CD1c-positive myeloid dendritic cell (primary cell): ENCODE data around the gene SYNPO2.
A peak's percentile ranks its signal among the peaks of the same experiment; 100 is the strongest.
"Not testable (repeated sequence)": the region's sequence is repeated elsewhere in the genome, so short reads cannot be mapped to it uniquely, and the experiment has no call there.

ENCODE experiments used
- DNase-seq: peaks from one replicate; pipeline ENCODE4 v3.0.0-alpha.2; 2016; ENCODE audit errors: extremely low spot score

SYNPO2 gene

DNA sequence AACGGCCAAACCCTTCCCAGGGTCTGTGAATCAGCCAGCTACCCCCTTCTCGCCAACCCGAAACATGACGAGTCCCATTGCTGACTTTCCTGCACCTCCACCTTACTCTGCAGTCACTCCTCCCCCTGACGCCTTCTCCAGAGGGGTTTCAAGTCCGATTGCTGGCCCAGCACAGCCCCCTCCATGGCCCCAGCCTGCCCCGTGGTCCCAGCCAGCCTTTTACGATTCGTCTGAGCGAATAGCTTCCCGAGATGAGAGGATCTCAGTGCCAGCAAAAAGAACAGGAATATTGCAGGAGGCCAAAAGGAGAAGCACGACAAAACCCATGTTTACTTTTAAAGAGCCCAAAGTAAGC is 141.9 kb downstream of the SYNPO2 start:
- no peak for DNase-seq

DNA sequence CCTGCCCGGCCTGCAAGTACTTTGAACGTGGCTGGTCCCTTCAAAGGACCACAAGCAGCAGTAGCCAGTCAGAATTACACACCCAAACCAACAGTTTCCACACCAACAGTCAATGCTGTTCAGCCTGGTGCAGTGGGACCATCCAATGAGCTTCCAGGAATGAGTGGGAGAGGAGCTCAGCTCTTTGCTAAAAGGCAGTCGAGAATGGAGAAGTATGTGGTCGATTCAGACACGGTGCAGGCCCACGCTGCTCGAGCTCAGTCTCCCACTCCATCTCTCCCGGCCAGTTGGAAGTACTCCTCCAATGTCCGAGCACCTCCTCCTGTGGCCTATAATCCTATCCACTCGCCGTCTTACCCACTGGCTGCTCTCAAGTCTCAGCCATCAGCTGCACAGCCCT is 142.6 kb downstream of the SYNPO2 start:
- DNase-seq = peak; percentile 81

DNA sequence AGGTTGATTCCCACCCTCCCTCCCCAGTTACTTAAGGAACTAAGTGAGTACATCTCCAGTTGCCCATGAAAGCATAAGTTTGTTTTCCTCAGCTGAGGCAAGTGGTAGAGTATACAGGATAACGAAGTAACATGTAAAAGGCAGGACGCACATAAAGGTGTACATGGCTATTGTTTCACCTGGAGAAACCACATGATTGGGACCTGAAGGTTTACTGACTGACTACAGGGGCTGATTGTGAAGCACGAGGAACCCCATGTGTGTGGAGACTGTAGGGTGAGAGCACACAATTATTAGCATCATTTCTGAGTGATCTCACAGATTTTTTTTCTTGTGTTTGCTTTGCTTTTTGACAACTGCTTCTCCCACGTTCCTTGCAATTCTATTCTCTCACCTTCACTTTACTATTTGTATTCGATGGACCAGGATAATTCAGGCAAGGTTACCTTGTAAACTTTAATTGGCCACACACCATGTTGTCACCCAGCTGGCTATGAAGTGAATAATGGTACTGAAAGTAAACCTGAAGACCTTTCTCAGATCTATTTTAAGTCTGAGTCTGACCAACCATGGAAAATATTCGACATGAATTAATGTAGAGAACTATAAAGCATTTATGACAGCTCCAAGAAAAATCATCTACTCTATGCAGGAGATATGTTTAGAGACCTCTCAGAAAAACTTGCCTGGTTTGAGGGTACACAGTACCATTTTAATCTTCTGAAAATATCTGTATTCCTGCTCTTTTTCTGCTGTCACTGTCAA is 144.4 kb downstream of the SYNPO2 start:
- DNase-seq = no peak

DNA sequence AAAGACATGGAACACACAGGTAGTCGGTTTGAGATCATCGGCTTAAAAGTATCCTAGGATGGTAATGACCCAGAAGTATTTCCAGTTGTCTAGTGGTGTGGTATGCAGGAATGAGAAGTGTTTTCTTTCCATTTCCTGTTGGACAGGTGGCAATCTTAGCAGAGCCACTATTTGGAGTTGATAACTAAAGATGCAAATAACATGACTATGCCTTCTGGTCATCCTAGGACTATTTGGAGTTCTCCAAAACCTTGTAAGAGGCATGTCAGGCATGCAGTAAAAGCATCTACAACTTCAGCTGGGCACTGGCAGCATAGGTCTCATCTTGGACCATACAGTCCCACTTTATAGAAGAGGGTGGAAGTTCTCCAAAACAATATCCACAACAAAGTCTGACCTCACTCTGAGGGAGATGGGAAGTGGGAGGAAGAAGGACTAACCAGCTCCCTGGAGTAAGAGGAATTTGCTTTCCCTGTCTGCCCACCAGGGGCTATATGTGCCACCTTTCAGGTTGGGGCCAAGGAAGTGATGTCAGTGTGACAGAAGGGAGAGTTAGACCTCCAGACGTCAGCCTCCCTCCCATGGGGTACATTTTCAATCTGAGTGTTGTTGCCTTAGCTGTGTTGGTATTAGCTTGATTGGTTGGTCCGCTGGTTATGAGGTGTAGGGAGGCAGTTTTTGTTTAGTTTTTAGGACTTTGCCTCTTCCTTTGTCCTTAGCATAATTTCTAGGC is 145.8 kb downstream of the SYNPO2 start:
- DNase-seq = no peak

DNA sequence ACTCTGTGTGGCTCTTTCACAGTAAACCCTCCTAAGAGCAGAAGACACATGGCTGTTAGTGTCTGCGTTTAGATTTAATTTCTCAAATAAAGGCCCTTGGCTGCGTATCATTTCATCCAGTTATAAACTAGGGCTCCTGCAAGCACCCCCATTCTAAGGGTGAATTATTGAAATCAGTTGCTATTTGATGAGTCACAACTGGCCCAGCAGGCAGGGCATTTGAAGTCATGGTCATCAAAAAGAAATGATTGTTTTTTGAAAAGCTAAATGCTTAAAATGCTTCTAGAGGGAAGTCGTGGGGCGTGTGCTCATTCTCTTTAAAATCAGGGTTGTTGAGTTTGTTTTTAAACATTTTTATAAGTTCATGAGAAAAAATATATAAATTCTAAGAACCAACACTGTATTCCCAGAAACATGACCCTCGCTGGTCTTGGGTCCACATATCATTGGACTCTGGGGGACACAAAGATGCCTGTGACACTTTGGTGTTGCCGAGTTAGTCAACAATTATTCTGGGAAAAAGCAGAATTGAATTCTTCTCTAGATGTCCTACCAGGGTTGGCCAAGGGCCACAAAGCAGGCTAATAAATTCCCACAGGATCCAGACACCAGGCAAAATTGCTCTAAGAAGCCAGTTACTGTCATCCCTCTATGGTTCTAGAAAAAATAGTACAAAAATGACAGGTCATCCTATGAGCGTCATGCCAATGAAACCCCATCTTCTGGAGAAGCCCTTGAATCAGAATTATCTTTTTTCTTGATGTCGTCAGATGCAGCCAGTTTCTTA is 147.5 kb downstream of the SYNPO2 start:
- DNase-seq = no peak

DNA sequence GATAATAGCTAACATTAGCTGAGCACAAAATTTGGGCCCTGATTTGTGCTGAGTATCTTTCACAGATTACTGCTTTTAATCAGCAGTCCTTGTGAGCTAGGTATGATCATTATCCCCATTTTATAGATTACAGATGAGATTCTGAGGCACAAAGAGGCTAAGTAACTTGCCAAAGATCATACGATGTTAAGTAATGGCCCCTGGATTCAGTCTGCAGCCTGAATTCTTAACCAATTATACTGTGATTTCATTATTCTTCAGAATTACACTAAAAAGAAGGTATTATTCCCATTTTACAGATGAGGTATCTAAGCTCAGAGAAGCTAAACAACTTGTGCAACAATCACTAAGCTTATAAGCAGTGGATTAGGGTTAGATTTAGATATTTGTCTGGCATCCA is 149.1 kb downstream of the SYNPO2 start:
- no peak for DNase-seq

DNA sequence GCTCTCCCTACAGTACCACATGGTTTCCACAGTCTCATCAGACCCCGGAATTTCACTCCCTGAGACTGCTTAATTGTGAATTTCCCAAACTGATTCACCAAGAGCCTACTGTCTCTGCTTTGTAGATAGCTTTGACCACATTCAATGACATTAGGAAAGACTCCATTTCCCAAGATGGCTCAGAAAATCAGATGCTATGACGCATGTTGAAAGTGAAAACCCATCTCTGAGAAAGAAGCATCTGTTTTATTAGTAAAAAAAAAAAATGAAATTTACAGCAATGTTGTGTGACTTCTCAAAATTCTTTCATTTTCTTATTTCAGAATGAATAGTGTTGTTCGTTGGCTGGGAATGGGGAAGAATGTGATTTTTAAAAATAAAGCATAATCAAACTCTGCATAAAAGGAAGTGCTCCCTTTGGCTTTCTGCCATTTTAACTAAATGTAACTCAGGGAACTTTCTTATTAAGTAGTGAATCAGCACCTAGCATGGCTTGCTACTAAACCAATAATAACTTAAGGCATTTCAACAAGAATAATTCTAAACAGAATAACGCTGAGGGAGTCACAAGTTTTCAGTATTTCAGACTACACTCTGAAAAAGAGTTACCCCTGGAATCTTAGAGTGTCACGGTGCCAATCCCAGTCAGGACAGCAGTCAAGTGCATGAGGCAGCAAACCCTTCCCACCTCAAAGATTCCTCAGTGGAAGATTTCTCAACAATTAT is 149.6 kb downstream of the SYNPO2 start:
- DNase-seq = peak; percentile 83

DNA sequence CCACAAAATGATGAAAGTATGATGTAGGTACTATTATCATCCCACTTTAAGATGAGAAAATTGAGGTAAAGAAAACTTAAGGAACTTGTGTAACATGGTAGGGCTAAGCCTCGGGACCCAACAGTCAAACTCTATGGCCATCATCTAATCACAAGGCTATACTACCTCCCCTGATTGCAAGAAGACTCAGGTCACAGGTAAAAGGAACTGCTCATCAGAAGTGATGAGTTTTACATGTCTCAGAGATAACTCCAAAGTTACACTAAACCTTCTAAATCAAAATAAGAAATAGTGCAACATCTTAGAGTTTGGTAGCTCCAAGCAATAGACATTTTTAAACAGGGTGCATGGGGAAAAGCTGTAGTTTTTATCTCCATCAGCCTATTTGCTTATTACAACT is 150.5 kb downstream of the SYNPO2 start:
- no peak for DNase-seq

DNA sequence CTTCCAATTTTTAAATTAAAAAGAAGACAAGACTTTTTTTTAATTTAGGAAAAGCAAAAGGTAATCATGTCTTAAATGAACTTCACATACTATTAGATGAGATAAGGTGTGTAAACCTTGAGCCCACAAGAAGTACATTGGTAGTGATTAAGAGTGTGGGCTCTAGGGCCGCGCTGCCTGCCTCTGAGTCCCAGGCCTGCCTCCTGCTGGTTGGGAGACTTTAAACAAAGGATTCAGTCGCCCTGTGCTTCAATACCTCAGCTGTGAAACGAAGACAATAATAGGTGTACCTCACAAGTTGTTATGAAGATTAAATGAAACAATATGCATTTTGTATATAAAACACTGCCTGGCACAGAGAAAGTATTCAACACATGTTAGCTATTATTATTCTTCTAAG is 151.1 kb downstream of the SYNPO2 start:
- DNase-seq = no peak

DNA sequence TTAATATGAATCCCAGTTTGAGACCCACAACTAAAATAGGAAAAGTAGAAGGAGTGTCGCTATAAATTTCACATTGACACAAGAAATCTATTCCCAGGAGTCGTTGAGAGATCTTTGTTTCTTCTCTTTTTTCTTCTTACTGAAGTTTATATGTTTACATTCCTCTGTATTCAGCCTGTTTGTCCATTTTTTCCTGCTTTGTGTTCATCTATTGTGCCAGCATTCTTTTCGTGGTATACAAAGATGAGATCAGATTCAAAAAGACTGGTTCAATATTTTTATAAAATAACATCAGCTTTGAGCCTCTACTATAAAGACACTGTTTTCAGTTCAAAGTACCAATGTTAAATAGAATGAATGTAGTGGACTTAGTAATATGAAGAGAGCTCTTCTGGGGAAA is 151.6 kb downstream of the SYNPO2 start:
- DNase-seq = no peak

DNA sequence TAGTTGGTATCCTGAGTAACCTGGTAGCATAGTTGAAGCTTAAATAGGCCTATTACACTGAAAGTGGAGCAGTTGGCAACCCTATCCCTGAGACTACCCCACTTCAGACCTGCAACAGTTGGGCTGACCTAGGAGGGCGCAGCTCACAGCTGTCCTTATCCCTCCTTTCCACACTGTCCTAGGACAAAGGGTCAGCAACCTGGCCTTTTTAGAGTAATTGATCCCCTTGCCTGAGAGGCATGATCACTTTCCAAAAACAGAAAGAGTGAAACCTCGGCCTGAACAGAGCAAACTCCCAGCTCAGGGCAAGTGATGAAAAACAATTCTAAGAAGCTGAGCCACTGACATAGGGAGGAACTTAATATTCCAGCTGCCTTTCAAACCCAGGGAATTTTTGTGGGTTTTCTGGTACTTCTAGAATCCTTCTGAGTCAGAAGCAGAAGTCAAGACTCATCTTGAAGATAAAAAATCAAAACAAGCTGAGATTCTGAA is 152.1 kb downstream of the SYNPO2 start:
- peak; percentile 66 for DNase-seq

DNA sequence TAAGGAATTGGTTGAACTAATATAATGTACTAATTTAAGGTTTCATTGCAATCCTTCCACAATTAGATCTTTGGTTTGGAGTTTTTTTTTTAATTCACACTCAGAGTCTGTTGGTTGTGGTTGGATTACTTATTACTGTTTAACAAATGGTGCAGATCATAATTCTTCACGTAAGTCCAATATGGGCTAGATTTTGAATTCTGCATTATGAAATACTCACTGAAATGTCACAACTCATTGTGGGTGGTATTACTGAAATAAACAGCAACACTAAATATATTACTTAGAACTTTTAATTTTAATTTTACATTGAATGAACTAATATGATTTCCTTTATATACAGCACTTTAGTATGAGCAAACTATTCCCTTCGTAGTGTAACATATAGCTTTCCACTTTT is 152.7 kb downstream of the SYNPO2 start:
- no peak for DNase-seq

DNA sequence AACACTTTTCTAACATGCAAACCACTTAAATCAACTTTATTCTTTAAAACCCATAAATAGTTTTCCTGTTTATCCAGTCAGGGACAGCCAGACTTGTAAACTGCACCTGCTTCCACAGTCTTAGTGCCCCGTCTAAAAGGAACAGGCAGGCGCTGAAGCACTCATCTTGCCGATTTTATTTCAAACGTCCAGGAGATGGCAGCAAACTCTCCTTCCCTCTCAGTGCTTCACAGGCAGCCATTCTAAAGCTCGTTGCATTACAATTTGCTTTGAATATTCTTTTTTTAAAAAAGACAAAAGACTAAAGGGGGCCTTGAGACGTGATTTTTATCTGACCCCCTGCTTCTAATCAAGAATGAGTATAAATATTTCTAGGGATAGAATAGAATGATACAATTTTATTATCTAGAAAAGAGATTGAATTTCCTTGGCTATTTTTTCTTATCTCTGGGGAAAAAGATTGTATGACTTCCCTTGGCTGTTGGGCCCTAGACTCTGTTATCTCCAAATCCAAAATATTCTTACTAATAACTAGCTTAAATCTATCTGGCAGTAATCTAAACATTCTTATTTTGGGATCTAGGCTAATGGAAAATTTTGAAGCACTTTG is 153.4 kb downstream of the SYNPO2 start:
- peak; percentile 79 for DNase-seq

DNA sequence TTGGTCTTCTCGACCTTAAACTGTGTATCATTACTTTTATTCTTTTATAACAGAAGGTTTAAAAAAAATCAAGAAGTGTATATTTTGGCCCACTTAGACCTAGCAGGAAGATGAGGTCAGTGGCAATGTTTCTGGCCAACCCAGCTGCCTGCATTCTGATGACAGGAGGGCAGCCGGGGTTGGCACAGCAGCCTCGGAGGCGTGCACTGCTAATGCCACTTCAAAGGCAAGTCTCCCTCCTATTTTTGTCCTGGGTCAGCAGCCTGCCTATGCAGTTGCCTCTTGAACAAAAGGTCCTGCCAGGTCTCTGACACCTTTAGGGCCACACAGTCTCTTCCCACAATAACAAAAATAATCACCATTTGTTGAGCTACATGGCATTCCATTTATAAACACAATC is 157.6 kb downstream of the SYNPO2 start:
- no peak for DNase-seq

DNA sequence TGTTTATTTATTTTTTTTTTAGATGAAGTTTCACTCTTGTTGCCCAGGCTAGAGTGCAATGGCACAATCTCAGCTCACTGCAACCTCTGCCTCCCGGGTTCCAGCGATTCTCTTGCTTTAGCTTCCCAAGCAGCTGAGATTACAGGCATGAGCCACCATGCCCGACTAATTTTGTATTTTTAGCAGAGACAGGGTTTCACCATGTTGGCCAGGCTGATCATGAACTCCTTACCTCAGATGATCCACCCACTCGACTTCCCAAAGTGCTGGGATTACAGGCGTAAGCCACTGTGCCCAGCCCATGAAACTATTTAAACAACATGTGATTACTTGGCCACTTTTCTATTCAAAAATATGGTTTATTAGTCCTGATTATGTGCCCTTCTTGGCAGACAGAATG is 158.4 kb downstream of the SYNPO2 start:
- DNase-seq = not testable (repeated sequence)

DNA sequence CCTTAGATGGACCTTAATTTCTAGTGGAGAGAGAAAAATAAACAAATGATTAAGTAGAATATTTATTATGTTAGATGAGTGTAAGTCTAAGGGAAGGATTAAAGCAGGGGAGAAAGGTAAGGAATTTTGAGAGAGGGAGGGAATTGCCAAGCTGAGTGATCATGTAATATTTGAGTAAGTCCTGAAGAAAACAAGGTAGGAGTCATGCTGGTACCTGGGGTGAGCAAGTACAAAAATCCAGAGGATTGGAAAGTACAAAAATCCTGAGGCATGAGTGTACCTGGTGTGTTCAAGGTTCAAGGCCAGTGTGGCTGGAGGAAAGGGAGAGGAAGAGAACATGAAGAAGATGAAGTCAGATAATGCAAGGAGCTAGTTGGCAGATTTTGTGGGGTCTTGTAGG is 159.8 kb downstream of the SYNPO2 start:
- no peak for DNase-seq

DNA sequence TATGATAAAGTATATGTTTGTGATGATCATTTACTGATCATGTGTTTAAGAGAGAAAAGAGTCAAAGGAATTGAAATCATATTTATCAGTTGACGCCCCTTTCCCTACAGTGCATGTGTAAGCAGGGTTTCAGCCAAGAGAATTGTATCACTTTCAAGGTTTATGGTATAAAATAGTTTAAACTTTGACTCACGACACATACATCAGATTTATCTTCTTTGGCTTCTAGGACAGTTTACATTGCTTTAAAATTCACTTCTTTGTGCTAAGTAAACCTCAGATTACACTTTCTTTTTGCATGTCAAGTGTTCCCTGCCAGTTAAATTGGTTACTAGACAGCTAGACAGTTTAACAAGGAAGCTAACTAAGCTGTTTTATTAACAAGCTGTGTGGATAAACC is 160.7 kb downstream of the SYNPO2 start:
- no peak for DNase-seq

DNA sequence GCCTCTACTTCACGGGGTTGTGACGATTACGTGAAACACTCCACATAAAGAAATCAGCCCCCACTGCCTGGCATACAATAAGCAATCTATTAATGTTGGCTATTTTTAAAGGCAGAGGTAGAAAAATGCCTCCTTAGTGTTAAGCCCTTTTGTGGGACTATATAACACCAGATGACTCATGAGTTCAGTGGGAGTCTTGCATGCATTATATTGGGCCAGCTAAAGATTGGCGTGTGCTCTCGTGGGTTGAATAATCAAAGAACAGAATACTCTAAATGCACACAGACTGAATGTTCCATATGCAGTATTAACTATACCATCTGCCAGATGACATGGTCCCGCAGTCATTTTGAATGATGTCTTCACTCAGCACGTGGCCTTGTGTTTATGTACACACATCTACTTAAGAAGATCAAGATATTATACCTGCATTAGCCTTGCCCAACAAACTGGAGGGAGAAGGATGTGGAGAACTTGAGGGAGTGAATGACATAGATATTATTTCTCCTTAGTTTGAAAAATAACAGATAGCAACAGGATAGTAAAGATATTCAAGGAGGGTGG is 162.0 kb downstream of the SYNPO2 start:
- DNase-seq = no peak

DNA sequence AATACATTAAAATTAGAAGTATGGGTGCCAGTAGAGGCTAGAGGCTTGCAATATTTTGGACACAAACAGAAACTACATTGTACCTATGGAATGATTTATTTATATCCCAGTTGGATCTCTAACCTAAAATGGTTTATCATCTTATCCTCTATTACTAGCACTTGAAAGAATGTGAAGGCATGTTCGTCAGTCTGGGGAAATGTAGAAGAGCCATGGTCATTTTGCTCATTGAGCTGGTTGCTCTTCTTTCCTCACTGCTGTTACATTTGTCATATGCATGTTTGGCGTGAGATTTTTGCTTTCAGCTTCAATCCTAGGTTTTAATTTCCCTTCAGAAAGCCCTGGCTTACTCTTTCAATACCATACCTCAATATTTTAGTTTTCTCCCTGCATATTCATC is 164.6 kb downstream of the SYNPO2 start:
- DNase-seq = no peak

DNA sequence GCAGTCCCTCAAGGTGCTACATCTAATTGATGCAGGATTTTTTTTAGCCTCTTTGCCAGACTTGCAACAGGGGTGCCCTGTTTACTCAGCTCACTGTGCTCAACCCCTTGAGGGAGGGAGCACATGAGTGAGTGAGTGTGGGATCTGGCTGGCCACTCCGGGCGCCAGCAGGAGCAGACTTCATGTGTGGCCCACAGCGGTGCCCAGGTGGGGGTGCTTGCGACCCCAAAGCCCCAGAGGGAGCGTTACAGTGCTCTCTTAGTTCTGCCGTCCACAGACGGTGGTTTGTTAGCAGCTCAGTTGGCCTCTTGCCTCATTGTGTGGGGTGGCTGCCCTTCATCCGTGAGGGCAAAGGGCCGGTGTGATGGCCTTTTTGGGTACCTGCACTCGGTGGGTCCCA is 165.3 kb downstream of the SYNPO2 start:
- no peak for DNase-seq

DNA sequence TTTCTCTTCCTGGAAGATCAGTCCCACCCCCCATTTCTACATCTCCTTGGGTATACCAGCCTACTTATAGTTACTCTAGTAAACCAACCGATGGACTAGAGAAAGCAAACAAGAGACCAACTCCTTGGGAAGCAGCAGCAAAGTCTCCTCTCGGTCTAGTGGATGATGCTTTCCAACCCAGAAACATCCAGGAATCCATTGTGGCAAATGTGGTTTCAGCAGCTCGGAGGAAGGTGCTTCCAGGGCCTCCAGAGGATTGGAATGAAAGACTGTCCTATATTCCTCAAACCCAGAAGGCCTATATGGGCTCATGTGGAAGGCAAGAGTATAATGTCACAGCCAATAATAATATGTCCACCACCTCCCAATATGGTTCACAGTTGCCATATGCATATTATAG is 168.8 kb downstream of the SYNPO2 start:
- no peak for DNase-seq
